Activated naive CD4-positive, alpha-beta T cell (primary cell): Measurements from ENCODE around the gene TDRKH.
"Not testable (repeated sequence)": the region's sequence is repeated elsewhere in the genome, so short reads cannot be mapped to it uniquely, and the experiment has no call there.

ENCODE experiments used
- DNase-seq, 4 experiments: peaks; one replicate each; lab custom pipeline; 2025; lab: John Stamatoyannopoulos, UW

TDRKH gene

GRCh38 chr1:151802372-151802771 lies 12.1 kb upstream of the TDRKH start:
- no peak for DNase-seq

- DNase-seq = no peak
These were observed 11.5 kb upstream of the TDRKH start for GRCh38 chr1:151801846-151802245.

- no peak for DNase-seq
These were observed 11.1 kb upstream of the TDRKH start for GRCh38 chr1:151801310-151801820.

GRCh38 chr1:151800830-151801229 lies 10.5 kb upstream of the TDRKH start:
- DNase-seq = no peak

- DNase-seq = no peak
These were observed 9.1 kb upstream of the TDRKH start for GRCh38 chr1:151799179-151800022.

- no peak for DNase-seq
These were observed 8.3 kb upstream of the TDRKH start for GRCh38 chr1:151798571-151798970.

GRCh38 chr1:151790940-151791651 lies 796 bp upstream of the TDRKH start:
- no peak for DNase-seq

- no peak for DNase-seq
These were observed 2.6 kb downstream of the TDRKH start for GRCh38 chr1:151787689-151788088.

- DNase-seq = no peak
These were observed 6.5 kb downstream of the TDRKH start for GRCh38 chr1:151783796-151784195.

- no peak for DNase-seq
These were observed 7.6 kb downstream of the TDRKH start for GRCh38 chr1:151782741-151783140.

- DNase-seq = not testable (repeated sequence)
These were observed 8.3 kb downstream of the TDRKH start for GRCh38 chr1:151782026-151782425.

GRCh38 chr1:151780736-151781135 lies 9.6 kb downstream of the TDRKH start:
- not testable (repeated sequence) for DNase-seq

GRCh38 chr1:151779852-151780251 lies 10.4 kb downstream of the TDRKH start:
- DNase-seq = no peak

GRCh38 chr1:151777317-151777716 lies 13.0 kb downstream of the TDRKH start:
- no peak for DNase-seq

- no peak for DNase-seq
These were observed 13.6 kb downstream of the TDRKH start for GRCh38 chr1:151776665-151777062.

GRCh38 chr1:151775894-151776664 lies 14.2 kb downstream of the TDRKH start:
- no peak for DNase-seq

GRCh38 chr1:151774256-151774922 lies 15.9 kb downstream of the TDRKH start:
- no peak for DNase-seq

- DNase-seq = no peak
These were observed 16.6 kb downstream of the TDRKH start for GRCh38 chr1:151773702-151774101.

GRCh38 chr1:151769270-151769669 lies 21.0 kb downstream of the TDRKH start:
- not testable (repeated sequence) for DNase-seq

GRCh38 chr1:151768351-151769066 lies 21.8 kb downstream of the TDRKH start:
- not testable (repeated sequence) for DNase-seq

GRCh38 chr1:151763990-151764389 lies 26.3 kb downstream of the TDRKH start:
- no peak for DNase-seq
